GM10248 (cell line): ENCODE data around the gene XYLT1.
"Not testable (repeated sequence)": the region's sequence is repeated elsewhere in the genome, so short reads cannot be mapped to it uniquely, and the experiment has no call there.

Experiments
- CTCF ChIA-PET: fragments of 300-600 bp; sonication (Branson Sonifier 250); formaldehyde crosslinking; extraction: SDS; loops from one replicate; lab custom pipeline; 2021; ENCODE audit warnings: antibody characterized with exemption; lab: Yijun Ruan, JAX
- POLR2A ChIA-PET: fragments of 350-650 bp; sonication (Branson Sonifier 250); formaldehyde crosslinking; extraction: SDS; loops from one replicate; lab custom pipeline; 2020; ENCODE audit warnings: antibody characterized with exemption; lab: Yijun Ruan, JAX
- DNase-seq: peaks from one replicate; pipeline ENCODE4 v3.0.0; 2012; ENCODE audit errors: extremely low spot score
- TF ChIP-seq, protein P1 (sequence below): IDR thresholded peaks from 2 replicates; pipeline ENCODE4 v1.5.1; 2012; ENCODE audit warnings: mild to moderate bottlenecking, low read depth; ENCODE audit errors: extremely low read depth, missing control alignments, control extremely low read depth

The XYLT1 gene

DNA sequence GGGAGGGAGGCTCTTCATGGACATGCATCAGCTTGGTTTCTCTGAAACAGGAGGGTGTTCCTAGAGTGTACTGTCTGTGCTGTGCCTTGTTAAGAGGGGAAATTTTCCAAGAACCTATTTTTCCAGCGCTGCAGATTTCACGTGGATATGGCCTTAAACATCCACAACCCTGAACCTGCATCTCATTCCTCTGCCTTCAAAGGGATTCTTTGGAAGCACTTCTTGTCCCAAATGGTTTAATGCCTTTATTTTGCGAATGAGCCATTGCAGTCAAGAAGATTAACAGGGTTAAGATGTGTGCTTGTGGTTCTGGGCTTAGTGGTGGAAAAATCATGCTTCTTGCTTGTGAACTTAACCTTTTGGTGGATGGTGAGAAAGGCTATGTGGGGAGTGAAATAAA is 161.2 kb downstream of the XYLT1 start:
- TF ChIP-seq, protein P1, sequence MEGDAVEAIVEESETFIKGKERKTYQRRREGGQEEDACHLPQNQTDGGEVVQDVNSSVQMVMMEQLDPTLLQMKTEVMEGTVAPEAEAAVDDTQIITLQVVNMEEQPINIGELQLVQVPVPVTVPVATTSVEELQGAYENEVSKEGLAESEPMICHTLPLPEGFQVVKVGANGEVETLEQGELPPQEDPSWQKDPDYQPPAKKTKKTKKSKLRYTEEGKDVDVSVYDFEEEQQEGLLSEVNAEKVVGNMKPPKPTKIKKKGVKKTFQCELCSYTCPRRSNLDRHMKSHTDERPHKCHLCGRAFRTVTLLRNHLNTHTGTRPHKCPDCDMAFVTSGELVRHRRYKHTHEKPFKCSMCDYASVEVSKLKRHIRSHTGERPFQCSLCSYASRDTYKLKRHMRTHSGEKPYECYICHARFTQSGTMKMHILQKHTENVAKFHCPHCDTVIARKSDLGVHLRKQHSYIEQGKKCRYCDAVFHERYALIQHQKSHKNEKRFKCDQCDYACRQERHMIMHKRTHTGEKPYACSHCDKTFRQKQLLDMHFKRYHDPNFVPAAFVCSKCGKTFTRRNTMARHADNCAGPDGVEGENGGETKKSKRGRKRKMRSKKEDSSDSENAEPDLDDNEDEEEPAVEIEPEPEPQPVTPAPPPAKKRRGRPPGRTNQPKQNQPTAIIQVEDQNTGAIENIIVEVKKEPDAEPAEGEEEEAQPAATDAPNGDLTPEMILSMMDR = no peak
- DNase-seq = no peak
- ChIA-PET POLR2A (no interaction called here), CTCF (interaction anchor here (0.9 to 1.8 kb wide), 2 partner anchors 14 to 16 kb away, joined by 4 to 6 read pairs; no protein-coding TSS in a partner anchor)

DNA sequence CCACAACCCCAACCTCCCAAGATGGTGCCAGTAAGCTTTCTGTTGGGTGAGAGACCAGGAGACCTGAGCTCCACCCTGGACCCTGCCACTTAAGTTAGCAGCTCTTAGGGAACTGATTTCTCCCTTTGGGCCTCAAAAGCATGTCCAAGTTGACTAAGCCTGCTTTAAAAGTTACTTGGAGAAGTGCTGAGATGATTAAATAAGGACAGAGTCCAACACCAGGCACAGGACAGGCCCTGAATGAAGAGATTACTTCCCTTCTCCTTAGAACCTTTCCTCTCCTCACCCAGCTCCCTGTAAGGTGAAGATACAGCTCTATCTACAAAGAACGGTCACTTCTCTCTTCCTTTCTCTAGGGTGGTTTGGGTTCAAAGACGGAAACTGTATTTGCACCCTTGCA is 162.6 kb downstream of the XYLT1 start:
- ChIA-PET POLR2A (no interaction called here), CTCF (no interaction called here)
- TF ChIP-seq, protein P1 = no peak
- DNase-seq = no peak

DNA sequence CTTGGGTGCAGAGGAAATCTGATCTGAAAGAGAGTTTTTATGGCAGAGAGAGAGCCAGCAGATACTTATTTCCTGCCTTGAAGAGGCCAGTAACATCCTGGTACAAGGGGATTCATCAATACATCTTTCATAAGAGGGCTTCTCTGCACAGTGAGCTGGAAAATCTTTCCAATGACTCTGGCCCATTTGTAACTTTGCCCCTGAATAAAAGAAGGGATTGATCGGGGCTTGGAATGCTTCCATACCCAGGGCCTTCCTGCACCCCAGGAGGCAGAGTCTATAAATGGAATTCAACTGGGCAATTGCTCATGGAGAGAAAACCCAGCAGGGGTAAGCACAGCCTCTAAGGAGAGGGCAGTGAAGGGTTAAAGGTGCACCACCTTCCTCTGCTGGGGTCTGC is 163.3 kb downstream of the XYLT1 start:
- POLR2A ChIA-PET = no interaction called here
- CTCF ChIA-PET = no interaction called here
- TF ChIP-seq, protein P1 = no peak
- DNase-seq = no peak

DNA sequence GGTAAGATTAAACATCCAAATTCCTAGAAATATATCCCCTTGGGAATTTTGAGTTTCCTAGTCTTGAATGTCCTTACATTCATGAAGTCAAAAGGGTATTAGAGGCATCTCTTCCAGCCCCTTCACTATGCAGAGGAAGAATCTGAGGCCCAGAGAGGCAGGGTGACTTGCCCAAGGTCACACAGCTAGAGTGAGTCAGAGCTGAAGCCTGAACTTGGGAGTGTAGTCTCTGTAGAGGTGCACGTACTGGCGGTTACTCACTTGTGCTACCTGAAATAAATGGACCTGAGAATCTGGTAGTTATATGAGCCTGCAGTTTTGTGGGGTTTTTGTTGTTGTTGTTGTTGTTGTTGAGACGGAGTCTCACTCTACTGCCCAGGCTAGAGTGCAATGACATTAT is 164.0 kb downstream of the XYLT1 start:
- ChIA-PET CTCF (interaction anchor here (1.4 kb wide), 1 partner anchor 161 kb away, joined by 4 read pairs; no protein-coding TSS in a partner anchor), POLR2A (no interaction called here)
- DNase-seq = no peak
- TF ChIP-seq, protein P1 = no peak

DNA sequence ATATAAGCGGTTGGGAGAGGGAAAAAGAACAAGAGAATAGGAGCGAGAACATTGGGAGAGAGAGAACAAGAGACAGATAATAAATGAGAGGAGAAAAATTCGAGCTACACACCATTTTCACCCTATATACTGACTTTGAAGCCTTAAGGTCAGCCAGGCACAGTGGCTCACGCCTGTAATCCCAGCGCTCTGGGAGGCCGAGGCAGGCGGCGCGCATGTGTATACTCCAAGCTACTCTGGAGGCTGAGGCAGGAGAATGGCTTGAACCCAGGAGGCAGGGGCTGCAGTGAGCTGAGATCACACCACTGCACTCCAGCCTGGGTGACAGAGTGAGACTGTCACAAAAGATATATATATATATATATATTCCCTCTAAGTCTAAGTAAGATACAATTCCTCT is 164.5 kb downstream of the XYLT1 start:
- CTCF ChIA-PET = interaction anchor here (1.4 kb wide), 1 partner anchor 161 kb away, joined by 4 read pairs; no protein-coding TSS in a partner anchor

DNA sequence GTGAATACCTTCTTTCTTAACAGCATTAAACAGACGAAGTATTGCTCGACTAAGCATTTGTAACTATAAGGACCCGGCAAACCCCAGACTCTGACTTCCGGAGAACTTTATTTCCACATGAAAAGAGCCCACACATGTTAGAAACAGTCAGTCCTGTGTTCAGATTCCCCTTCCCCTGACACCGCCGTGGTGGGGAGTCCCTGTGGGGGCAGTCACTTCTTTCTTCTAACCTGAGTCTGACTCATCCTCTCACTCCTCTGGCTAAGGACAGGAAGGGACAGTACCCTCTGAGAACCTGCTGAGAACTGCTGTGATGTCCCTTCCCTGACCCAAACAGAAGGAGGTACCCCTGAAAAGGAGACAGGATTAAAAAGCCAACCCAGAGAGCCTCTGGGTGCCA is 165.1 kb downstream of the XYLT1 start:
- TF ChIP-seq, protein P1 = no peak
- ChIA-PET POLR2A (no interaction called here), CTCF (interaction anchor here (0.9 to 1.4 kb wide), 3 partner anchors 9 to 162 kb away, joined by 3 to 4 read pairs (median 4); no protein-coding TSS in a partner anchor)
- peak; percentile 74 for DNase-seq

More for the DNA sequence above, 164.5 kb downstream of the XYLT1 start:
- DNase-seq, POLR2A ChIA-PET: not testable (repeated sequence)

DNA sequence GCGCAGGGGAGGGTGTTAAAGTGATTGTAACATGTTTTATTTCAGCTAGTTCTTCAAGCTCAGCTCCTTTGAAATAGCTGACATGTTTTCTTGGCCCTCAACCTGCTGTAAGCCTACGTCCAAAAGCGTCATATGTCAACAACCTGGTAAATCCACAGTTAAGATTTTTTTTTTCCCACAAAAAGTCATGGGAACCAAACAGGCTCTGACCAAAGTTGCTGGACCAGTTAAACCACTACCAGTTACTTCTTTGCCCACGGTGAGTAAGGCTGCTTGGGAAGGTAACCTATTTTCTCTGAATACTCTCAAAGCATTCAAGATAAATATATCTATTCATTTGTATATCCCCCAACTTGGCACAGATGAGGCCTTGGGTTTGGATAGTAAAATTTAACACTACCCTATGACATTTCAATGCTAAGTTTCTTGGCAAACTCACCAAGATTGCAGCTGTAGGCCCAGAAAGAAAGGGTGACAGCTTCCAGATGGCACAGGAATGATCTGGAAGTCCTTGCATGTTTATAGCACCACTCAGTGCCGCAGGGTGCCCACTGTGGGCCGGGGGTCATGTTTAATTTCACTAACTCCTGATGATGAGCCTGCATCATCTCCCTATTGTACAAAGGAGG is 166.2 kb downstream of the XYLT1 start:
- ChIA-PET CTCF (interaction anchor here (1.3 to 3.8 kb wide), 2 partner anchors 10 to 163 kb away, joined by 3 to 14 read pairs; no protein-coding TSS in a partner anchor), POLR2A (interaction anchor here (0.6 kb wide), 1 partner anchor 60 kb away, joined by 3 read pairs; no protein-coding TSS in a partner anchor)
- TF ChIP-seq, protein P1 = no peak
- DNase-seq = no peak
